Measurements from ENCODE around the gene COPE.

The COPE gene

GRCh38 chr19:18849838-18850400 is 69.3 kb downstream of the COPE start:
- DNase-seq = no peak

Data from NCI-H187 treated with DMSO at 0.1 percent for 48 hours (cell line).